GM21723 (cell line): ENCODE measurements around the gene TMEM120B.
"Not testable (repeated sequence)": the region's sequence is repeated elsewhere in the genome, so short reads cannot be mapped to it uniquely, and the experiment has no call there.

ENCODE experiments used
- ATAC-seq: cut with Tn5 transposase; IDR thresholded peaks from one replicate; pipeline ENCODE4 v1.9.1; 2021; ENCODE audit warnings: mild to moderate bottlenecking, moderate library complexity; ENCODE audit not compliant: unreplicated experiment

TMEM120B gene

DNA sequence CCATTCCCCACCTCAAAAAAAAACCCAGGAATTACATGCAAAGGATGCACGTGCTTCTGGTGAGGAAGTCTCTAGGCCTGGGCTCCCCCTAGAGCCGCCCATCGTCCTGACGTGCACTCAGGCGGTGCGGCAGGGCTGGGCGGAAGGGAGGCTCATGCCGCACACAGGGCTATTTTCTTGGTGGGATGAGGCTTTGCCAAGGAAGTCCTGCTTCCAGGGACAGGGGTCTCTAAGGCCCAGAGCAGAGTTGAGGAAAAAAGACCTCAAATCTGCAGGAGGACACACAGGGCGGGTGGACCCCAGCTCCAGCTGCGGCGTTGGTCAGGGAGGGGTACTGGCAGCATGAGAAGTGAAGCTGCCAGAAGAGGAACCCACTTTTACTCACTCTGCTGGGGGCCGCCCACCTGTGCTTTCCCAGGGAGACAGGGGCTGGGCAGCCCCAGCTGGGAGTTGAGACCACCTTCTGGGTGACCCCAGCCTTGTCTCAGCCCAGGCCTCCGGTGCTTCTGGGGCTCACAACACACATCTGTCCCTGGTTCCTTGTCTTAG lies 76.8 kb downstream of the TMEM120B start:
- no peak for ATAC-seq

DNA sequence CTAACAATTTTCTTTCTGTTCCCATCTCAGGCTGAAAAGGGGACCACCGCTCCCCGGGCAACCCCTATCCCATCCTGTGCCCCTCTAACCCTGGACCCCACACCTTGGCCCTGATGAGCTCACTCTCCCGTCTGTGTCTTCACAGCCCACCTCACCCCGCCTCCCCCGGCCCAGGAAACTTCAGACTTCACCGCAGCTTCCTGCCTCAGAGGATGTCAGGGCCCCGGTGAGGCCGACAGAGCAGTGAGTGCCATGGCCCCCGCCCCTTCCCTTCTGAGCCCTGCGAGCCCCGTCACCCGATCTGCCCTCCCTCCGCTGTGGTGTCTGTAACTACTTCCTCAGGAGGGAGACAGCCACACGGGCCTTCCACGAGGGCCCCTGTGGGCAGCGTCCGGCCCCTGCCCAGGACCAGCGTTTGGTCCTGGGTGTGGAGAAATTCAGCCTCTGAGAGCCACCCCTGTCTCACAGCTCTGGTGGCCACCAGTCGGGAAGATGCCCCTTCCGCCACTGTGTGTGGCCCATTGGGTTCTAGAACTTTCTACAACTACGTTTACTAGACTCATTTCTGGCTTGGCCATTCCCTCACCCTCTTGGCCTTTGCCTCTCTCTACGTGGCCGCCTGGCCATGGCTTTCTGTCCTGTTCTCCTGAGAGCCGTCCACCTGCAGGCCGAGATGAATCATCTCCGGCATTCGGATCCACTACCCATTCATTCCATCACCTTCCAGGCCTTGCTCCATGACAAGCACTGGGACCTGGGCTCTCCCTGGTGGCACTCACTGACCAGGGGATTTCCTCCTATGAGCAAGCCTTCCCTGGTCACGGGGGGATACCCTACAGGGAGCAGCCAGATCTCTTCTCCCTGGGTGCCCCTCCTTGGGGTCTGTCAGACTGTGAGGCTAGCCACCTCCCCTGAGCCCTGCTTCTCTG lies 77.5 kb downstream of the TMEM120B start:
- ATAC-seq: peak; percentile 27

DNA sequence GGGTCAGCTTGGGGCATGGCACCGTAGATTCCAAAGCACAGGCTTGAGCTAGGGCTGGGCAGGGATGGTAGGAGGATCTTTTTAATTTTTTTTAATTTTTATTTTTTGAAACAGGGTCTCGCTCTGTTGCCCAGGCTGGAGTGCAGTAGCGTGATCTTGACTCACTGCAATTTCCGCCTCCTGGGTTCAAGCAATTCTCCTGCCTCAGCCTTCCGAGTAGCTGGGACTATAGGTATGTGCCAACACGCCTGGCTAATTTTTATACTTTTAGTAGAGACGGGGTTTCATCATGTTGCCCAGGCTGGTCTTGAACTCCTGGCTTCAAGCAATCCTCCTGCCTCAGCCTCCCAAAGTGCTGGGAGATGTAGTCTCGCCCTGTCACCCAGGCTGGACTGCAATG lies 78.2 kb downstream of the TMEM120B start:
- ATAC-seq: not testable (repeated sequence)

DNA sequence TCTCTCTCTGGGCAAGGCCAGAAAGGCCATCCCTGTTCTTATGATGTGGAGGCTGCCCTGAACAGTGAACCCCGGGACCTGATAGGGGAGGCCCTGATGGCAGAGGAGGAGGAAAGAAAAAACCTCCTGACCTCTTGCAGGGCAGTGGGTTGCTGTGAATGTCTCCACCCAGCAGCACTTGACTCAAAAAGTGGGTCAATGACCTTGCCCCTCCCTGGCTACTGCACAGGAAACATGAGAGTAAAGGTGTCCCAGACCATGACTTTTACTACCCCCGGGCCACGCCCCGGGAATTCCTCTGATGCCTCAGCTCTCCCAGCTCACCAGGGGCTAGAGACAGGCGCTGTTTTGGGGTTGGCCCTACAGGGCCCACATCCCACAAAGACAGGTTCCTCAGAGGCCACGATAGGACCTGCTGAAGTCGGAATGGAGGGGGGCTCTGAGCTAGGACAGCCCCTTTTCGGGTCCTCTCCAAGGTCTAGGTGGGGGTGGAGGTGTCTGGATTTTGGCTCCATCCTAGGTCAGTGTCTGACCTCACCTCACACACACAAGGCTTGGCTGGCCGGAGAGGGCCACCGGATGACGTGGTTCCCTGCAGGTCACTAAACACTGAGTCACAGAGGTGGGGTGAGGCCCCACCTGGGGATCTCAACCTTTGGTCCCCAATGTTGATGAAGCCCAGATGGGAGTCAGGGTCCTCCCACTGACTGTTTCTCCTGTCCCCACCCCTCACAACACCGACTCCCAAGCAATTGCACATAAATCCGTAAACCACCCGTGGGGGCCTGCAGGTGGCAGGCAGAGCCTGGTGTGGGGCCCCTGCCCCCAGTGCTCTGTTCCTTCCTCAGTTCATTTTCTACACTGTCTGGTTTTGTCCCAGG lies 79.4 kb downstream of the TMEM120B start:
- no peak for ATAC-seq

DNA sequence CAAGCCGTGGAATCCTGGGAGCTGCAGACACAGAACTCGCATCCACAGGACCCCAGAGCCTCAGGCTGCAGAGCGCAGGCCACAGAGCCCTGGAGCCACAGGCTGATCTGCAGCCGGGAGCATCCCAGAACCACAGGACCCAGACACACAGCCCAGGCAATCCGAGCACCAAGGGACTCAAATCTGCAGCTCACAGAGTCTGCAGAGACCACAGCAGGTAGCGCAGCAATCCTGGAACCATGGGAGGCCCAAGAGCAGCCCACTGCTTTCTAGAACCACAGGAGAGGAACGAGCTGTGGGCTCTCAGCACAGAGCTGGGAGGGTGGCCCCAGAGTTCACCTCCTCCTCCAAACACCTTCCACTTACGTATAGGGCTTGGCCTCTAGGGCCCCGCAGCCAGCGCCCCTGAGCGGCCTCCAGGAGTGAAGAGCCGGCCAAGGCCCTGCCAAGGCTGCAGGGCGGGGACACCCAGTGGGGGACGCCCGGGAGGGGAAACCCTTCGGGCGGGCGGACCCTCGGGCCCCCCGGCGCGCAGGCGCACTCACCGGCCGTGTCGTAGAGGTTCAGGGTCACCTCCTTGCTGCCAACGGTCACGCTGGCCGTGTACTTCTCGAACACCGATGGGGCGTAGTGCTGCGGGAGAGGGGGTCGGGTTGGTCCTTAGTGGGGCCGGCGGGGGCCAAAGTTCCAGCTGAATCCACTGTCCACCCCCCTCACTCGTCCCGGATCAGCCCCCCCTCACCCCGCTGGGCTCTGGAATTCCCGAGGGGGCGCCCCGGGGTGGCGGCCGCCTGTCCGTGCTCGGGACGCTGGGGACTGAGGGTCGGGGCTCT lies 80.3 kb downstream of the TMEM120B start:
- ATAC-seq: peak; percentile 16

DNA sequence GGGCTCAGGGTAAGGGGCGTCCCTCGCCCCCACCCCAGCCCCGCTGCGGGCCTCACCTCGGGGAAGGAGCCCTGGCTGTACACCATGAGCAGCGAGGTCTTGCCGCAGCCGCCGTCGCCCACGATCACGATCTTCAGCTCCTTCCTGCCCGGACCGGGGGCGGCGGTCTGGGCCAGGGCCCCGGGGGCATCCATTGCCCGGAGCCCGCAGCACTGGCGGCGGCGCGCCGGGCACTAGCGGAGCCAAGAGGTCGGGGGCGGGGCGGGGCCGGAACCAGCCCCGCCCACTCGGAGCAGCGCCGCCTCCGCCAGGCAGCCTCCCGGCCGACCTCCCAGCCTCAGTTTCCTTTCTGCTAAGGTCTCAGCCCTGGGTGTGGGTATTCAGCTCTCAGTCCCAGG lies 80.9 kb downstream of the TMEM120B start, which contains the start of gene RHOF:
RHOF (minus strand) TSS at position 249 of the 398 bp plus-strand sequence; CDS start at position 194, 55 bp downstream.
- peak; percentile 23 for ATAC-seq

DNA sequence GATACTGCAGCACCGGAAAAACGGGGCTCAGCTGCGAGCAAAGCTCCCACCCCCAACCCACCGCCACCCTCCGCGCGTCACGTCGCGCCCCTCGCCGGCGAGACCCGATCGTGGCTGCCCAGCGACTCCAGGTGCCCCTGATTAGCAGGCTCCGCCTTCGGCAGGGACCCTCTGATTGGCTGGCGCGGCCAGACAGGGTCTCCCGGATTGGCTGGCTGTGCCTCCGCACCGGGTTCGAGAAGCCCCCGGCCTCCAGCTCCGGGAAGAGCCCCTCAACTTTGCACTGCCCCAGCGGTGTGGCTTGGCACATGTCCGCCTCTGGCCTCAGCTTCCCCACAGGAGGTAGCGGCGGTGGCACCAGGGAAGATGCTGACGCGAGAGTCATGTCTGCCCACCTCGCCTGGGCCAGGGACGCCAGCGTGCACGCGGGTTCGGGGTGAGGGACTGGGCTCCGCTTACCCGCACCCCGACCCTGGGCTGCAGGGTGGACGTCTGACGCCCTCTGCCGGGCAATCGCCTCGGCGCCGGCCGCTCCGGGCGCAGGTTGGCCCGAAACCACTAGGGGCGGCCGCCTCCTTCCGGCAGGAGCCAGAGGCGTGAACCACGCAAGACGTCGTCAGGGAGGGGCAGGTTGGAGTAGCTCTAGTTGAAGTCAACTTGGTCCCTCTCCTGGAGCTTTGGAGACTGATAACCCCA lies 81.4 kb downstream of the TMEM120B start:
- ATAC-seq: peak; percentile 42

DNA sequence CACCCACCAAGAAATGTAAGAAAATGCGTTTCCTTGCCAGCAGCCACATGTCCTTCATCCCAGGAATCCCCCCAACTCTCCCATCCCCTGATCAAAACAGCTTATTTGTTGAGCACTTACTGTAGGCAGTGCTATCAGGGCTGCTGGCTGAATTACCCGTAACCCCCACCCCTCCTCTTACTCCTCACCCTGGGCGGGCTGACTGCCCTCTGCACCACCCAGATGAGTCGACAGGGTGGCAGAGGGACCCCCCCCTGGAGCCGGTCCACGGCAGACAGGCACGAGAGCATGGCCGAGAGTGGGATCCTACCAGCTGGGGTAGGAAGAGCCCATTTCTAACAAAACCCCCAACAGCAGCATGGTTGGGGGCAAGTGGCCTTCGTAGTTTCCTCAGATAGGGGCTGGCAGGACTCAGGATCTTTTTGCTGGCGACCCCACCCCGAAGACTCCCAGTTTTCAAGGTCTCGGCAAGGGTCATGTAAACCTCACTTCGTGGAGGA lies 82.0 kb downstream of the TMEM120B start:
- peak; percentile 2 for ATAC-seq

DNA sequence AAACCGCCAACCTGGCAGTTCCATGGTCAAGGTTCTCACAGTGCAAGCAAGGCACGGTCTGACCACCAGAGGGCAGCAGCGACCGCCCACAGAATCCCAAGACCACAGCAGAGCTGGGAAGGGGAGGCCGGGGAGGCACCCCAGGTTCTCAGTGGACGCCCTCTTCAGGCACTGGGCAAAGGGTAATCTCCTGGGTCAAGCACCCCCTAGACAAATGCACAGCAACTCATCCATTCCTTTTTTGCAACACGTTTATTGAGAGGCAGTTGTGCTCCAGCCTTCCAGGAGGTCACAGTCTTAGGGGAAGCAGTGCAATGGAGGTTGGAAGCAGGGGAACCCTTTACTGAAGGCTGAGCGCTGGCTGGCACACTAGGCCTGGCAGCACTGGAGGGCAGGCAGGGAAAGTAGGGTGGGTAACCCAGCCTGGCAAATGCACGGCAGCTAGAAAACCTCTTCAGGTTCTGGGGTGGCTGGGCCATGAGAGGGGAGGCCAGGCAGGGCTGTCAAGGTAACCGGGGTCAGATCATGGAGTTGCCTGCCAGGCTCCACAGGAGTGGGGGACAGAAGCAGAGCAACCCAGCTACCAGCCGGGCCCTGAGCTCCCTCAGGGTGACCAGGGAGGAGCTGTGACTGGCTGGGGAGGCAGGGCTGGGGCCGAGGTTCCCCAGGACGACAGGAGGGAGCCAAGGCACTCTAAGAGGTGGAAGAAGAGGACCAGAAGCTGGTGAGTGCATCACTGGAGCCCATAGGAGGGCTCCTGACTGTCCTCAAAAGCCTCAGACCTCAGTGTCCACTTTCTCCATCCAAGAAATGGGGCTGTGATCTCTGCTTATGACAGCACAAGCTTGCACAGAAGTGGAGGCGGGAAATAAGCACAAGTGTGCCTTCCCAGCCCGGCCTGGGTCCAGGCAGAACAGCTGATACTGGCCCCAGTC lies 82.7 kb downstream of the TMEM120B start:
- ATAC-seq: peak; percentile 16

DNA sequence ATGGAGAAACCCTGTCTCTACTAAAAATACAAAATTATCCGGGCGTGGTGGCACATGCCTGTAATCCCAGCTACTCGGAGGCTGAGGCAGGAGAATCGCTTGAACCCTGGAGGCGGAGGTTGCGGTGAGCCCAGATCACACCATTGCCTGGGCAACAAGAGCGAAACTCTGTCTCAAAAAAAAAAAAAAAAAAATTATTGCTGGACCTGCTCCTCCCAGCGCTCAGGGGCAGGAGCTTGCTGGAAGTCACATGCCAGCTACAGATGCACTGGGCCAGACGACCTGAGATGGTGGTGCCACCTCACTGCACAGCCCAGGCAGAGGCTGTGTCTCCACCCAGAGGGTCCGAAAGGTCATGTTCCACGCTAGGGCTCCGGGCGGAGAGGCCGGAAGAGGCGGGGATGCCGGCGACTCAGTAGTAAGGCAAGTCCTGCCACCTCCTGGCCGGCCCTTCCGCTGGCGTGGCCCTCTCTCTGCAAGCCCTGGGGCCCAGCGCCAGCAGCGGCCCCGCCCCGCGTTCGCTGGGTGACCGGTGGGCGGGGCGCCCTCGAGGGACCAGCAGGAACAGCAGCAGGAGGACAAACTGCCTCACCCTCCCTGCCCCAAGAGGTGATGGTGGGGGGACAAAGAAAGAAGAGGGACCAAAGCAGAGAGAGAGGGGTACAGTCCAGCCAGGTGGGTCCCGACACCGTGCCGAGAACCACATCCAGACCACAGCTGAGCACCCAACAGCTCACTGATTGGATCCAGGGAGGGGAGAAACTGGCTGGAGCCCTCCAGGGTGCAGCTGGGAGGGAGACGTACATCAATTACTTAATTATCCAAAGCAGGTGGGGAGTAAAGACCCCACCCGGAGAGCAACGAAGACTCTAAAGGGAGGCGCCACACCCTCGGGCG lies 84.6 kb downstream of the TMEM120B start:
- no peak for ATAC-seq

DNA sequence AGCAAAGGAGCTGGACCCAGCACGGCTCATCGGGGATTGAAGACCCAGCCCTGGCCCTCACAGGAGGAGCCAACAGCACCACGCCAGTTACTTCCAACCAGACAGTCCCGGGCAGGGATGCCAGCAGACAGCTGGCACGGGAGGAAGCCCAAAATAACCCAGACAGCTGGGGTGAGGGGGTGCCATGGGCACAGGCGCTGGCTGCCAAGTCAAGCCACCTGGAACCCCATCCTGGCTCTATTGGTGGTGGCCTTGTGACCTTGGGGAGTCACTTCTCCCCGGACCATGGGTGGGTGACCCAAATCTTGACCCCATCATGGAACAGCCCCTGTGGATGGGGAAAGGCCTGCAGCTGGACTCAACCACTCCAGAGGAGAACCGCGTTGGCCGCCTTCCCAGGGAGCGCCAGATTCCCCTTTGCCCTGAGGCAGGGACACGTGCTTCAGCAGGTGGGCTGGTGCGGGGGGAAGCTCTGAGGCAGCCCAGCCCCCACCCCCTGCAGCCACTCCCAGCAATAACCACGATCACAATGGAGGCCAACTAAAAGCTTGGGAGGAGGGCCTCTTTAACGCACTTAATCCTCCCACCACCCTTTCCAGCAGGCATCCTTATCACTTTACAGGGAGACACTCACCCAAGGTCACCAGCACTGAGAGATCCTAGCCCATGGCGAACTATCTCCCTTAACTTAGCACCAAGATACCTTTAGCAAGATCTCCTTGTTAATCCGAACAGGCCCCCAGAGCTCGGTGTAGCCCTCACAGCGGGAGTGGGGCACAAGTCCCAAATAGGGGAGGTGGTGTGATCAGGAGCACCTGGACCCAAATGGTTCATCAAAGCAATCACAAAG lies 85.6 kb downstream of the TMEM120B start:
- ATAC-seq: no peak

DNA sequence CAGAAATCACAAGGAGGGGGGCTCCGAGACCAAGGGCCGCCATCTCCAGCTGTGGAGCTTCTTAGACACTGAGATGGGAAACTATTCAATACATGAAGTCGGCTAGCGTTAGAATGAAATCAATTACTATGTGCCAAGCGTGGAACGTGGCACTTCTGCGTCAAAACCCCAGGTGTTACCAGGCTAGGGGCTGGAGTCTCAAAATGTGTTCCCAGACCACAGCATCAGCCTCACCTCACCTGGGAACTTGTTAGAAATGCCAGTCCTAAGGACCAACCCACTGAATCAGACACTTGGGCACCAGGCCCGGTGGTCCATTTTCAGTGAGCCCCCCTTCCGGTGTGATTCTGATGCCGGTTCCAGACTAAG lies 86.2 kb downstream of the TMEM120B start:
- ATAC-seq: no peak

DNA sequence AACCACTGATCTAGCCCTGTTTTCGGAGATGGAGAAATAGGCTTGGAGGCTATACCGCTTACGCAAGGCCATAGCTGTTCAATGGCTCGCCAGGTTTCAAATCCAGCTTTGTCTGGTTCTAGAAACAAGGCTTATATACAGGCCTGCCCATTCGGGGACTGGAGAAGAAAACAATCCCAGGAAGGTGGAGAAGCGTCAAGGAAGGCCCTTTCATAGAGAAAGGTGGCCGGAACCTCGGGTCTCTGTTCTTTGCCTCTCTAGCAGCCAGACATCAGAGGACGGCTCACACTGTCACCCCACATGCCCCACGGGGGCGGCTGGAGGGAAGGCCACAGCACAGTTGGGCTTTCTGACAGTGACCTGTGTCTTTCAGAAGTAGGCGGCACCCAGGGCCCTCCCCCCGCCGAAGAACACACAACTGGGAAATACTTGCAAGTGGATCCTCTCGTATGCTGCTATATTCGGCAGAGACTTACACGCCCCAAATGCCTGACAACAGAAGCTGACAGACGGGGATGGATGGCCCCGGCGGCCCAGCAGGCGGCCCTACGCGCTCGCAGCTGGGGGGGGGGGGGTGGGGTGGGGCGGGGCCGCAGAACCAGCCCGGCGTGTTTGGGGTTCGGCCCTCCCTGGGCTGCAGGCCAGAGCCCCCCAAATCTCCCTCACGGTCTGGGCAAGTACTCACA lies 86.7 kb downstream of the TMEM120B start:
- ATAC-seq: peak; percentile 3

DNA sequence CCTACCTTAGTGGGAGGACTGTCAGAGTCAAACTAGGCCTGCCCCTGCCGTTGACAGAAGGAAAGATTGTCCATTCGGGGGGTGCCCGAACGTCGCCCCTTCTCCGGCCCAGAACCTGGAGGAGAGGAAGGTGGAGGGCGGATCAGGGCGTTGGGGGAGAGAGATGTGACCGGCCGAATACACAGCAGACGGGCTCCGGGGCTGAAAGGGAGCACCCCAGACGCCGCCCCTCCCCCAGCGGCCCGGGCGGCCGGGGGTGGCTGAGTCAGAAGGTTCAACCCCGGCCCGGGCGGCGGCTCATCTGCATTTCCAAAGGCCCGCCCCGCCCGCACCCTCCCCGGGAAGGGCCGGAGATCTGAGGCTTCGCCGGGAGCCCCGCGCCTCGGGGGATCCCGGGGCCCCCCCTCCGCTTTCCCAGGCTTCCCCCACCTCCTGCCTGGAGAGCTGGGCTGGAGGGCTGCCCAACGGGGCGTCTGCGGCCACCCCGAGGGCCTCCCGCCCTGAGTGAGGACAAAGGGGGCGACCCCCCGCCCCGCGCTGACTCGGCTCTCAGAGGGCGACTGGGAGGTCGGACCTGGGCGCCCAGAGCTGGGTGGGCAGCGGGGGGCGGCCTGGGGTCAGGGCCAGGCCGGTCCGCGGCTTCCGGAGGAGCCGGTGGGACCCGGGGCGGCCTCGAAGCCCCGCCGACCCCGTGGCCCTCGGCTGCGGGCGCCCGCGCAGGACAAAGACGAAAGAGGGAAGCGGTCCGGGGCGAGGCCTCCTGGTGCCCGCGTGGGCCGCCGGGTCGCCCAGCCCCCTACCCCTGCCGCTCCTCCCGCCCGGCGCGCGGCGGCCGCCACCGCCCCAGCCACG lies 87.5 kb downstream of the TMEM120B start:
- ATAC-seq: peak; percentile 36
